GM18505 (cell line): ENCODE data around the gene SUGCT.

Source experiments
- ATAC-seq: cut with Tn5 transposase; IDR thresholded peaks from one replicate; pipeline ENCODE4 v1.9.1; 2021; ENCODE audit not compliant: unreplicated experiment
- POLR2A ChIP-seq: IDR thresholded peaks from 4 replicates; pipeline ENCODE4 v1.6.1; 2011; ENCODE audit warnings: borderline replicate concordance; ENCODE audit not compliant: insufficient read depth, insufficient read length; ENCODE audit errors: extremely low read depth

The SUGCT gene

GRCh38 chr7:40882071-40882658 lies 747.4 kb downstream of the SUGCT start:
- ATAC-seq, result no peak
- TF ChIP-seq POLR2A, result no peak

- no peak for ATAC-seq
- TF ChIP-seq POLR2A, result no peak
Observed at GRCh38 chr7:40883826-40884225, 749.0 kb downstream of the SUGCT start.

- ATAC-seq, result no peak
- TF ChIP-seq POLR2A, result no peak
Observed at GRCh38 chr7:40884241-40884640, 749.4 kb downstream of the SUGCT start.

- ATAC-seq, result no peak
- TF ChIP-seq POLR2A, result no peak
Observed at GRCh38 chr7:40885503-40885902, 750.7 kb downstream of the SUGCT start.

- ATAC-seq, result no peak
- TF ChIP-seq POLR2A, result no peak
Observed at GRCh38 chr7:40887099-40887498, 752.3 kb downstream of the SUGCT start.

GRCh38 chr7:40888499-40888898 lies 753.7 kb downstream of the SUGCT start:
- no peak for TF ChIP-seq POLR2A
- ATAC-seq, result no peak

- no peak for ATAC-seq
- TF ChIP-seq POLR2A, result no peak
Observed at GRCh38 chr7:40889099-40889498, 754.3 kb downstream of the SUGCT start.

- no peak for TF ChIP-seq POLR2A
- no peak for ATAC-seq
Observed at GRCh38 chr7:40889539-40889938, 754.7 kb downstream of the SUGCT start.

GRCh38 chr7:40890088-40890692 lies 755.4 kb downstream of the SUGCT start:
- TF ChIP-seq POLR2A, result no peak
- no peak for ATAC-seq

GRCh38 chr7:40891232-40891631 lies 756.4 kb downstream of the SUGCT start:
- TF ChIP-seq POLR2A, result no peak
- ATAC-seq, result no peak

- no peak for TF ChIP-seq POLR2A
Observed at GRCh38 chr7:40899151-40899550, 764.3 kb downstream of the SUGCT start.

GRCh38 chr7:40899636-40900507 lies 765.1 kb downstream of the SUGCT start:
- TF ChIP-seq POLR2A, result no peak
- no peak for ATAC-seq

More at GRCh38 chr7:40899151-40899550, 764.3 kb downstream of the SUGCT start:
- no peak for ATAC-seq

- TF ChIP-seq POLR2A, result no peak
- no peak for ATAC-seq
Observed at GRCh38 chr7:40903872-40904271, 769.1 kb downstream of the SUGCT start.

- TF ChIP-seq POLR2A, result no peak
- ATAC-seq, result no peak
Observed at GRCh38 chr7:40907286-40907685, 772.5 kb downstream of the SUGCT start.

GRCh38 chr7:40909346-40909980 lies 774.7 kb downstream of the SUGCT start:
- ATAC-seq, result no peak
- TF ChIP-seq POLR2A, result no peak
